Measurements from ENCODE around the gene NUDCD2. TPM values are rescaled to one million over a fixed set of nuclear protein-coding genes. Genes with fewer than 3 reads are reported as not detected.

The NUDCD2 gene
- total and polyA plus RNA-seq, 9 of the 15 experiments (the other 6 are each of a cell fraction or from before 2014, with no cell fraction given): 14.6 to 76.9 (median 32.5) TPM

DNA sequence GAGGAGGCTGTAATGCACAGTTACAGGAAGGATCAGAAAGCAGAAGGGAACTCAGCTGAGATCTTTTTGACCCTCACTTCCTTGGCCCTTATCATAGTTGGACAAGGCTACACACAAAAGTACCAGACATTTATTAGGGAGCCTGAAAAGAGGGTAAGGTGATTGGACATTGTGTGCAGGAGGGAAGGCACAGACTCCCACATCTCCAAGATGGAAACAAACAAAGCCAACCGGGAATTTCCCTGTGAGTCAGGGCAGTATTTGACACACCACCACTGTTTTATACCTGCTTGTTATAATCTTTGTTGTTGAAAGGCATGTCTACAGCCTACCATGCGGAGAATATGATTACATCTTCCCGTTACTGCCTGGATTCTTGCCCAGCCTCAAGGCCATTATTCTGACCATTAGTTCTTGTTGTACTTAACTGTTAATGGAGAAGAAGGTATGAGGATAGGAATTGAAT lies 25.5 kb downstream of the NUDCD2 start (continued):
- no peak for TF ChIP-seq RFX5 (IDR thresholded peaks at IDR 0.05; ENCODE audit: low read depth, low read length)
- no peak for TF ChIP-seq ZNF695 (CRISPR knock-in tag; IDR thresholded peaks at IDR 0.05)
- 0 out of 2 replicates have a peak, but pooled peaks have one; percentile 76 for TF ChIP-seq MTA3 (IDR thresholded peaks at IDR 0.05; ENCODE audit: borderline replicate concordance)
- TF ChIP-seq HDAC1 (IDR thresholded peaks at IDR 0.05): 0 out of 4 replicates have a peak, but pooled peaks of 1 of the 2 experiments have one; percentile 50
- no peak for TF ChIP-seq HOXB6 (CRISPR knock-in tag; IDR thresholded peaks at IDR 0.05; ENCODE audit: borderline replicate concordance)
- TF ChIP-seq ILK (tag; IDR thresholded peaks at IDR 0.05; ENCODE audit: borderline replicate concordance, low read depth): no peak
- TF ChIP-seq, protein P1, sequence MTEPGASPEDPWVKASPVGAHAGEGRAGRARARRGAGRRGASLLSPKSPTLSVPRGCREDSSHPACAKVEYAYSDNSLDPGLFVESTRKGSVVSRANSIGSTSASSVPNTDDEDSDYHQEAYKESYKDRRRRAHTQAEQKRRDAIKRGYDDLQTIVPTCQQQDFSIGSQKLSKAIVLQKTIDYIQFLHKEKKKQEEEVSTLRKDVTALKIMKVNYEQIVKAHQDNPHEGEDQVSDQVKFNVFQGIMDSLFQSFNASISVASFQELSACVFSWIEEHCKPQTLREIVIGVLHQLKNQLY (CRISPR knock-in tag; conservative IDR thresholded peaks at IDR 0.05): no peak
- TF ChIP-seq, protein P2, sequence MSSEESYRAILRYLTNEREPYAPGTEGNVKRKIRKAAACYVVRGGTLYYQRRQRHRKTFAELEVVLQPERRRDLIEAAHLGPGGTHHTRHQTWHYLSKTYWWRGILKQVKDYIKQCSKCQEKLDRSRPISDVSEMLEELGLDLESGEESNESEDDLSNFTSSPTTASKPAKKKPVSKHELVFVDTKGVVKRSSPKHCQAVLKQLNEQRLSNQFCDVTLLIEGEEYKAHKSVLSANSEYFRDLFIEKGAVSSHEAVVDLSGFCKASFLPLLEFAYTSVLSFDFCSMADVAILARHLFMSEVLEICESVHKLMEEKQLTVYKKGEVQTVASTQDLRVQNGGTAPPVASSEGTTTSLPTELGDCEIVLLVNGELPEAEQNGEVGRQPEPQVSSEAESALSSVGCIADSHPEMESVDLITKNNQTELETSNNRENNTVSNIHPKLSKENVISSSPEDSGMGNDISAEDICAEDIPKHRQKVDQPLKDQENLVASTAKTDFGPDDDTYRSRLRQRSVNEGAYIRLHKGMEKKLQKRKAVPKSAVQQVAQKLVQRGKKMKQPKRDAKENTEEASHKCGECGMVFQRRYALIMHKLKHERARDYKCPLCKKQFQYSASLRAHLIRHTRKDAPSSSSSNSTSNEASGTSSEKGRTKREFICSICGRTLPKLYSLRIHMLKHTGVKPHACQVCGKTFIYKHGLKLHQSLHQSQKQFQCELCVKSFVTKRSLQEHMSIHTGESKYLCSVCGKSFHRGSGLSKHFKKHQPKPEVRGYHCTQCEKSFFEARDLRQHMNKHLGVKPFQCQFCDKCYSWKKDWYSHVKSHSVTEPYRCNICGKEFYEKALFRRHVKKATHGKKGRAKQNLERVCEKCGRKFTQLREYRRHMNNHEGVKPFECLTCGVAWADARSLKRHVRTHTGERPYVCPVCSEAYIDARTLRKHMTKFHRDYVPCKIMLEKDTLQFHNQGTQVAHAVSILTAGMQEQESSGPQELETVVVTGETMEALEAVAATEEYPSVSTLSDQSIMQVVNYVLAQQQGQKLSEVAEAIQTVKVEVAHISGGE (CRISPR knock-in tag; IDR thresholded peaks at IDR 0.05): no peak
- TF ChIP-seq EP400 (IDR thresholded peaks at IDR 0.05): peak; percentile 43; the same call in 1 of the 2 replicates
- no peak for TF ChIP-seq ZFPM2 (CRISPR knock-in tag; IDR thresholded peaks at IDR 0.05)
- TF ChIP-seq, protein P3, sequence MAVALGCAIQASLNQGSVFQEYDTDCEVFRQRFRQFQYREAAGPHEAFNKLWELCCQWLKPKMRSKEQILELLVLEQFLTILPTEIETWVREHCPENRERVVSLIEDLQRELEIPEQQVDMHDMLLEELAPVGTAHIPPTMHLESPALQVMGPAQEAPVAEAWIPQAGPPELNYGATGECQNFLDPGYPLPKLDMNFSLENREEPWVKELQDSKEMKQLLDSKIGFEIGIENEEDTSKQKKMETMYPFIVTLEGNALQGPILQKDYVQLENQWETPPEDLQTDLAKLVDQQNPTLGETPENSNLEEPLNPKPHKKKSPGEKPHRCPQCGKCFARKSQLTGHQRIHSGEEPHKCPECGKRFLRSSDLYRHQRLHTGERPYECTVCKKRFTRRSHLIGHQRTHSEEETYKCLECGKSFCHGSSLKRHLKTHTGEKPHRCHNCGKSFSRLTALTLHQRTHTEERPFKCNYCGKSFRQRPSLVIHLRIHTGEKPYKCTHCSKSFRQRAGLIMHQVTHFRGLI (CRISPR knock-in tag; IDR thresholded peaks at IDR 0.05): 0 out of 2 replicates have a peak, but pooled peaks have one; percentile 25
- TF ChIP-seq ZNF384 (IDR thresholded peaks at IDR 0.05; ENCODE audit: low read depth, low read length): no peak
- TF ChIP-seq, protein P4, sequence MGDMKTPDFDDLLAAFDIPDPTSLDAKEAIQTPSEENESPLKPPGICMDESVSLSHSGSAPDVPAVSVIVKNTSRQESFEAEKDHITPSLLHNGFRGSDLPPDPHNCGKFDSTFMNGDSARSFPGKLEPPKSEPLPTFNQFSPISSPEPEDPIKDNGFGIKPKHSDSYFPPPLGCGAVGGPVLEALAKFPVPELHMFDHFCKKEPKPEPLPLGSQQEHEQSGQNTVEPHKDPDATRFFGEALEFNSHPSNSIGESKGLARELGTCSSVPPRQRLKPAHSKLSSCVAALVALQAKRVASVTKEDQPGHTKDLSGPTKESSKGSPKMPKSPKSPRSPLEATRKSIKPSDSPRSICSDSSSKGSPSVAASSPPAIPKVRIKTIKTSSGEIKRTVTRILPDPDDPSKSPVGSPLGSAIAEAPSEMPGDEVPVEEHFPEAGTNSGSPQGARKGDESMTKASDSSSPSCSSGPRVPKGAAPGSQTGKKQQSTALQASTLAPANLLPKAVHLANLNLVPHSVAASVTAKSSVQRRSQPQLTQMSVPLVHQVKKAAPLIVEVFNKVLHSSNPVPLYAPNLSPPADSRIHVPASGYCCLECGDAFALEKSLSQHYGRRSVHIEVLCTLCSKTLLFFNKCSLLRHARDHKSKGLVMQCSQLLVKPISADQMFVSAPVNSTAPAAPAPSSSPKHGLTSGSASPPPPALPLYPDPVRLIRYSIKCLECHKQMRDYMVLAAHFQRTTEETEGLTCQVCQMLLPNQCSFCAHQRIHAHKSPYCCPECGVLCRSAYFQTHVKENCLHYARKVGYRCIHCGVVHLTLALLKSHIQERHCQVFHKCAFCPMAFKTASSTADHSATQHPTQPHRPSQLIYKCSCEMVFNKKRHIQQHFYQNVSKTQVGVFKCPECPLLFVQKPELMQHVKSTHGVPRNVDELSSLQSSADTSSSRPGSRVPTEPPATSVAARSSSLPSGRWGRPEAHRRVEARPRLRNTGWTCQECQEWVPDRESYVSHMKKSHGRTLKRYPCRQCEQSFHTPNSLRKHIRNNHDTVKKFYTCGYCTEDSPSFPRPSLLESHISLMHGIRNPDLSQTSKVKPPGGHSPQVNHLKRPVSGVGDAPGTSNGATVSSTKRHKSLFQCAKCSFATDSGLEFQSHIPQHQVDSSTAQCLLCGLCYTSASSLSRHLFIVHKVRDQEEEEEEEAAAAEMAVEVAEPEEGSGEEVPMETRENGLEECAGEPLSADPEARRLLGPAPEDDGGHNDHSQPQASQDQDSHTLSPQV (IDR thresholded peaks at IDR 0.05): peak; percentile 62
- no peak for TF ChIP-seq PHB2 (IDR thresholded peaks at IDR 0.05; ENCODE audit: low read depth)
- TF ChIP-seq RAD21 (CRISPR knock-in tag; conservative IDR thresholded peaks at IDR 0.05 in 1 of 2, IDR thresholded peaks at IDR 0.05 in 1 of 2): 0 out of 4 replicates have a peak, but pooled peaks of 1 of the 2 experiments have one; percentile 9

All from K562 (cell line).